ENCODE results near the gene CTBP1.
"Not testable (repeated sequence)": the region's sequence is repeated elsewhere in the genome, so short reads cannot be mapped to it uniquely, and the experiment has no call there.

Gene CTBP1

DNA sequence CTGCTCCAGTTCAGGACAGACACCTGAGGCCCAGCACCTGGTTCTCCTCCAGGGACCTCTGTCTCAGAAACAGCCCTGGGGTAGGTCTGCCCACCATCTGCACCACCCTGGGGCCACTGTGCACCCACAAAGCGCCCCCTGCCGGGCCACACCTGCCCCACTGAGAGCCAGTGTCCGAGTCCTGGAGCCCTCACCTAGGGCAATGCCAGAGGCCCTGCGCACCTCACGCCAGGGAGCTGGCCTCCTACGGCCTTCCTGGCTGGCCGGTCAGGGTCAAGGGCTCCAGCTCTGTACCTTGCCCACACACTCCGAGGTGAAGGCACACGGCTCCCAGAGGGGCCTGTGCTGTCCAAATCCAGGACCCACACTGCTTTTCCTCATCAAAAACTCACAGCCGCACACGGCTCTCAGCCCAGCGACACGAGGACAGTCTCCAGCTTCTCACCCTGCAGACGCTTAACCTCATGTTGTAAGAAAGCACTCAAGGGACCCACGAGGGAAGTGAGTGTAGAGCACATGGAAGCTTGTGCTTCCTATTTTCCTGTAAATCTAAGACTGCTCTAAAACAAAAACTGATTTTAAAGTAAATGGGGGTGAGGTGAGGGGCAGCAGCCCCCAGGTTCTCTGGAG lies 5.4 kb downstream of the CTBP1 start:
- no peaks in the 10 kb centered on the region for H3K27me3 ChIP-seq (ENCODE audit: control insufficient read depth, insufficient read depth, low read length)
- H3K9me3 ChIP-seq (ENCODE audit: control insufficient read depth, insufficient read depth, low read length) = no peaks in the 10 kb centered on the region
- 0 out of 2 replicates have a peak, but pooled peaks cover 5% of the 10 kb centered on the region for H3K4me1 ChIP-seq (ENCODE audit: control insufficient read depth, insufficient read depth, low read length)
- no peak overlapping the region for H3K4me3 ChIP-seq (ENCODE audit: low read depth, low read length)
- peaks cover 18% of the 10 kb centered on the region for H3K36me3 ChIP-seq (ENCODE audit: control insufficient read depth, insufficient read depth, low read length)
- H3K9ac ChIP-seq (ENCODE audit: low read depth, low read length) = no peak overlapping the region
- no peak overlapping the region for H3K27ac ChIP-seq (ENCODE audit: low read depth, low read length)

DNA sequence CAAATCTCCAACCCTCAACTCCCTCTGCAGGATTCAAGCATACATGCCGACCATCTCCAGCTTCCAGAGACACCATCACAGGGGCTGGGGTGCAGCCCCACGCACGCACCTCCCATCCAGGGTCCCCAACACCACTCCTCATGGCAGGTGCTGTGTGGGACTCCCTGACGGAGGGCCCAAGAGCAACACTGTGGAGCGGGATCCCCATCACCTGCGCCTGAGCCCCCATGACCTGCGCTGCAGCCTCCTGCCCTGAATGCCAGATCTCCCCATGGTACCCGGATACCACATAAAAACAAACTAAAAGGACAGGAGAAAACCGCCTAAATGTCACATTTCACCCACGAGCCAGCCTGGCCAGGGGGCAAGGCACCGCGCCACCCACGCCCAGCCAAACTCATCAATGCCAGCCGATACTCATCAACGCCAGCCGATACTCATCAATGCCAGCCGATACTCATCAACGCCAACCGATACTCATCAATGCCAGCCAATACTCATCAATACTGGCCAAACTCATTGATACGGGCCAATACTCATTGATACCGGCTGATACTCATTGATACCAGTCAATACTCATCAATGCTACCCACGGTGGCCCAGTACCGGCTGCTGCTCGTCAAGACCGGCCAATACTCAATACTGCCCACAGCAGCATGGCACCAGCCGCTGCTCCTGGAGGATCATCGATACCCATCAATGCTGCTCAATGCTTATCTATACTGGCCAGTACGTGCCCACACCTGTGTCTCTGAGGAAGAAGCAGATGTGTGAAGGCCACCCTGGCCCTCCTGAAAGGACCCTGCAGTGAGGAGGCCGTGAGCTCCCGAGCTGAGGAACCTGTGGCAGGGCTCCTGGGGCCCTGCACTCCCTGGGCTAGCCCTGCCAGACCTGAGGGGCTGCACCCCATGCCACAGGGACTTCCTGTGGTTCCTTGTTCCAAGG lies 6.2 kb downstream of the CTBP1 start:
- Histone ChIP-seq H3K27ac (ENCODE audit: low read depth, low read length) (no peak overlapping the region), H3K9ac (ENCODE audit: low read depth, low read length) (no peak overlapping the region), H3K4me3 (ENCODE audit: low read depth, low read length) (no peak overlapping the region), H3K36me3 (ENCODE audit: control insufficient read depth, insufficient read depth, low read length) (peaks cover 23% of the 10 kb centered on the region), H3K4me1 (ENCODE audit: control insufficient read depth, insufficient read depth, low read length) (0 out of 2 replicates have a peak, but pooled peaks cover 5% of the 10 kb centered on the region), H3K27me3 (ENCODE audit: control insufficient read depth, insufficient read depth, low read length) (no peaks in the 10 kb centered on the region), H3K9me3 (ENCODE audit: control insufficient read depth, insufficient read depth, low read length) (no peaks in the 10 kb centered on the region)

DNA sequence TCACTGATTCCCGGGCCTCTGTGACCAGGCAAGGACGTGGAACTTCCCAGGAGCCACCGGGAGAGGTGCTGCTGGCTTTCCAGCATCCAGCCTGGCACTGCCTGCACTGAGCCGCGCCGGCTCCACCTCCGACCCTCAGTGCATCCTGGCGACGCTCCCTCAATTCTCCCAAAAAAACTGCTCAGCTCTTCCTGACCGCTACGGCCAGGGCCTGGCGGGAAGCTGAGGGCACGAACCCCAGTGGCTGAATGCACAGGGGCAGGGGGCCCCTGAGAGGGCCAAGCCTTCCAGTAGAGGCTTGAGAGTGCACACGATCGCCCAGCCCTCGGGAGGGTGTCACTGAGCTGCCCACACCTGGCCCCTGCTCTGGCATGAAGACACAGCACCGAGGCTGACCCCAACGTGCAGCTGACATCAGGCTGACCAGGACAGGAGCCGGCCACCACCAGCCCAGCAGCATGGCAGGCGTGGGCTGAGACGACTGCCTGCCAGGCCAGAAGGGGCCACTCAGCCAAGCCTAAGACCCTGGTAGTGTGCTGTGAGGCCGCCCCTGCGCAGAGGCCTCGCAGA lies 6.9 kb downstream of the CTBP1 start:
- 0 out of 2 replicates have a peak, but pooled peaks cover 2% of the 10 kb centered on the region for H3K4me1 ChIP-seq (ENCODE audit: control insufficient read depth, insufficient read depth, low read length)
- H3K9me3 ChIP-seq (ENCODE audit: control insufficient read depth, insufficient read depth, low read length) = no peaks in the 10 kb centered on the region
- no peak overlapping the region for H3K9ac ChIP-seq (ENCODE audit: low read depth, low read length)
- H3K36me3 ChIP-seq (ENCODE audit: control insufficient read depth, insufficient read depth, low read length) = peaks cover 30% of the 10 kb centered on the region
- H3K27me3 ChIP-seq (ENCODE audit: control insufficient read depth, insufficient read depth, low read length) = no peaks in the 10 kb centered on the region
- no peak overlapping the region for H3K4me3 ChIP-seq (ENCODE audit: low read depth, low read length)
- no peak overlapping the region for H3K27ac ChIP-seq (ENCODE audit: low read depth, low read length)

DNA sequence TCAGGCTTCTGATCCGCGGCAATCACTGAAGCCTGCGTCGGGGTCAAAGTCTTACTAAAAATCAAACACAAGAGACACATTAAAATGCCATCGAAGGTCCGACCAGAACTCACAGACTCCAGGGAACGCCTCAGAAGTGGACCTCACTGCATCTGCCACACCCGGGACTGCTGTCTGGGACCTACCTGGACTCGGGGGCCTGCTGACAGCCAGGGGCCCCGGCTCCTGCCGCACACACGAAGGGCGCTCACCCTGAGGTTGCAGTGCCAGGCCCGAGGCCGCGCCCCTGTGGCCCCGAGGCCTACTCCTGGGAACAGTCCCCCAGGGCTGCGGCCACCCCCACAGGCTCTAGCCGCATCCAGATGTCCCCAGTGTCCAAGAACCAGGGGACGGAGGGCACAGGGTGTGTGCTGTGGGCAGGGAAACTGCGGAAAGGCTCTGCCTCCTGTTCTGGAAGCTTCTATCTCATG lies 7.4 kb downstream of the CTBP1 start:
- no peaks in the 10 kb centered on the region for H3K9me3 ChIP-seq (ENCODE audit: control insufficient read depth, insufficient read depth, low read length)
- H3K27me3 ChIP-seq (ENCODE audit: control insufficient read depth, insufficient read depth, low read length) = no peaks in the 10 kb centered on the region
- no peak overlapping the region for H3K27ac ChIP-seq (ENCODE audit: low read depth, low read length)
- no peaks in the 10 kb centered on the region for H3K4me1 ChIP-seq (ENCODE audit: control insufficient read depth, insufficient read depth, low read length)
- no peak overlapping the region for H3K4me3 ChIP-seq (ENCODE audit: low read depth, low read length)
- H3K9ac ChIP-seq (ENCODE audit: low read depth, low read length) = no peak overlapping the region
- peaks cover 34% of the 10 kb centered on the region for H3K36me3 ChIP-seq (ENCODE audit: control insufficient read depth, insufficient read depth, low read length)

DNA sequence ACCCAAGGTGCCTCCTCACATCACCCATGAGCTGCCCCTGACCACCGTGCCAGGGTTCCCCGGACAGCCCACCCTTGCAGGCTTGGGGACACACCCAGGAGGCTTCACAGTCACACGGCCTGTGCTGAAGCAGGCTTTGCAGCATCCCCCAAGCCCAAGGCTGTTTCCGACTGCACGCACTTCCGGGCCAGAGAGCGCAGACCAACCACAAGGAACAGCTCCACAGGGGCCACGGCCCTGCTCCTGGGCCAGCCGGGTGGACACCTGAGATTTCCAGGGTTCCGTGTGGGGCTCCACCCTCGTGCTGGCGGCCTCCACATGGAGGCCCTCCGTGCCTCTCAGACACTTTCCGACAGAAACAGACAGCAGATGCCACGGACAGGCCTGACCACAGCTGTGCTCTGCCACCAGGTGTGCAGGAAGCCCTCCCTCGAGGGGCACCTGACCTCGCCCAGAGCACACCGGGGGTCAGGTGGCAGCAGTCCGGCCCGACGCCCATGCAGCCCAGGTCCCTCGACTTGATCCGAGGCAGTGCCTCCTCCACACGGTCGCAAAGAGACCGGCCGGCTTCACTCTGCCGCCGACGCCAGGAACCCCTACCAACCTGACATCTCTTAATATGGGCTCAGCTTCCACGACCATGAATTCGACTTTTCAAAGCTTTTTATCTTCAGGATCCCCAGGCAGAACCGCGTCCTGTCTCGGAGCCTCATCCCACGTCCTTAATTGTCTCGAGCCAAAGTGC lies 8.0 kb downstream of the CTBP1 start:
- H3K4me1 ChIP-seq (ENCODE audit: control insufficient read depth, insufficient read depth, low read length) = no peaks in the 10 kb centered on the region
- no peak overlapping the region for H3K9ac ChIP-seq (ENCODE audit: low read depth, low read length)
- no peak overlapping the region for H3K27ac ChIP-seq (ENCODE audit: low read depth, low read length)
- H3K27me3 ChIP-seq (ENCODE audit: control insufficient read depth, insufficient read depth, low read length) = no peaks in the 10 kb centered on the region
- no peak overlapping the region for H3K4me3 ChIP-seq (ENCODE audit: low read depth, low read length)
- no peaks in the 10 kb centered on the region for H3K9me3 ChIP-seq (ENCODE audit: control insufficient read depth, insufficient read depth, low read length)
- H3K36me3 ChIP-seq (ENCODE audit: control insufficient read depth, insufficient read depth, low read length) = peaks cover 40% of the 10 kb centered on the region

DNA sequence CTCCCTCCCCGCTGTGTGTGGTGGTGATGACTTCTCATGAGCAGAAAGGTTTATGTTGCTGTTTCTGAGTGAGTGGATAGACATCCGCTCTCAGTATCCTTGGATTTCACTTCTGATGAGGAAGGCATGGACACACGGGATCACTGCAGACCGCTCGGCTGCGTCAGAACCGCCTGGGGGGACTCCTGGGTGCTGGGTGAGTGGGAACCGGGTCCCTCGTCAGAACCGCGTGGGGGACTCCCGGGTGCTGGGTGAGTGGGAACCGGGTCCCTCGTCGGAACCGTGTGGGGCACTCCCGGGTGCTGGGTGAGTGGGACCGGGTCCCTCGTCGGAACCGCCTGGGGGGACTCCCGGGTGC lies 9.0 kb downstream of the CTBP1 start:
- Histone ChIP-seq H3K9ac (ENCODE audit: low read depth, low read length) (no peak overlapping the region), H3K4me3 (ENCODE audit: low read depth, low read length) (no peak overlapping the region), H3K36me3 (ENCODE audit: control insufficient read depth, insufficient read depth, low read length) (peaks cover 50% of the 10 kb centered on the region), H3K9me3 (ENCODE audit: control insufficient read depth, insufficient read depth, low read length) (no peaks in the 10 kb centered on the region), H3K27me3 (ENCODE audit: control insufficient read depth, insufficient read depth, low read length) (no peaks in the 10 kb centered on the region), H3K27ac (ENCODE audit: low read depth, low read length) (no peak overlapping the region), H3K4me1 (ENCODE audit: control insufficient read depth, insufficient read depth, low read length) (no peaks in the 10 kb centered on the region)

DNA sequence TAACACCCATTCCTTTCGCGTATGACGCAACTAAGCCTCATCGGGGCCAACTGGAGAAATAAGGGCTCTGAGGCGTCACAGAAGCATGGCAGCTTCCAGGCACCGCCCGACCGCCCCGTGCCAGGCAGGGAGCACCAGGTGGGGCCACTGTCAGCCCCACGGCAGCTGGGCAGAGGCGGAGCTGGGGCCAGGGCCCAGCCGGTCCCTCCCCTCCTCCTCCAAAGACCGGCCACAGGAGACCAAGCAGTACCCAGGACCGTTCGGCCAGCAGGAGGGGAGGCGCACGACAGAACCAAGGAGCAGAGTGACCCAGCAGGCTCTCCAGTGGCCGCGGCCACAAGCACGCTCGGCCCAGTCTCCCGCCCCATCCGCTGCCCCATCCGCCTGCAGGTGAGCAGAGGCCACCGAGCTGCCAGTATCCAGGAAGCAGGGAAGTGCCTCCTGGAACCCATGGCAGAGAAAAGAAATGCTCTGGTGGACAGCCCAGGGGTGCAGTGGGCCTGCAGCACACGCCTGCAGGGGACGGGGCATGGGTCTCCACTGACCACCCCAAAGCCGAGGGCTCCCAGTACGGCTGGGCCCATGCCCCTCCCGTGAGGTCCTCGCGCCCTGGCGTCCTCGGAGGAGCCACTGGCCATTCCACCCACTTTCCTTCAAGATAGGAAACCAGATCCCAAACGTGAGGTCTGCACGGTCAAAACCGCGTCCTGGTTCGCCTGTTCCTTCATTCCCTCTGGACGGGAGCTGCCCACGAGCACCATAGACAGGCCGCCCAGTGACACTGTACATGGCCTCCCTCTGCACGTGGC lies 9.6 kb downstream of the CTBP1 start:
- Histone ChIP-seq H3K9ac (ENCODE audit: low read depth, low read length) (no peak overlapping the region), H3K27ac (ENCODE audit: low read depth, low read length) (no peak overlapping the region), H3K36me3 (ENCODE audit: control insufficient read depth, insufficient read depth, low read length) (peaks cover 55% of the 10 kb centered on the region)

DNA sequence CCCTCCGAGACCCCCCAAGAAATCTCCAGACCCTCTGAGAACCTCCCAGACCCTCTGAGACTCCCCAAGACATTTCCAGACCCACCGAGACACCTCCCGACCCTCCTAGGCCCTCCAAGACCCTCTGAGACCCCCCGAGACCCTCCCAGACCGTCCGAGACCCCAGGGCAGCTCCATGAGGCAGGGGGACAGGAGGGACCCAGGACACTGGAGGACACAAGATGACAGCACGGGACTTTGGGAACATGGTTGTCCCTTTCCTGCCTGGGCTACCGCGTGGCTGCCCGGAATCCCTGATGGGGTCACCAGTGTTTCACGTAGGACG lies 10.3 kb downstream of the CTBP1 start:
- Histone ChIP-seq H3K36me3 (ENCODE audit: control insufficient read depth, insufficient read depth, low read length) (peaks cover 61% of the 10 kb centered on the region), H3K9ac (ENCODE audit: low read depth, low read length) (no peak overlapping the region), H3K4me3 (ENCODE audit: low read depth, low read length) (no peak overlapping the region), H3K9me3 (ENCODE audit: control insufficient read depth, insufficient read depth, low read length) (no peaks in the 10 kb centered on the region), H3K27ac (ENCODE audit: low read depth, low read length) (no peak overlapping the region), H3K27me3 (ENCODE audit: control insufficient read depth, insufficient read depth, low read length) (no peaks in the 10 kb centered on the region), H3K4me1 (ENCODE audit: control insufficient read depth, insufficient read depth, low read length) (no peaks in the 10 kb centered on the region)

More for the DNA sequence above, 9.6 kb downstream of the CTBP1 start:
- H3K4me3 ChIP-seq (ENCODE audit: low read depth, low read length) = no peak overlapping the region
- no peaks in the 10 kb centered on the region for H3K4me1 ChIP-seq (ENCODE audit: control insufficient read depth, insufficient read depth, low read length)
- H3K27me3 ChIP-seq (ENCODE audit: control insufficient read depth, insufficient read depth, low read length) = no peaks in the 10 kb centered on the region
- H3K9me3 ChIP-seq (ENCODE audit: control insufficient read depth, insufficient read depth, low read length) = no peaks in the 10 kb centered on the region

DNA sequence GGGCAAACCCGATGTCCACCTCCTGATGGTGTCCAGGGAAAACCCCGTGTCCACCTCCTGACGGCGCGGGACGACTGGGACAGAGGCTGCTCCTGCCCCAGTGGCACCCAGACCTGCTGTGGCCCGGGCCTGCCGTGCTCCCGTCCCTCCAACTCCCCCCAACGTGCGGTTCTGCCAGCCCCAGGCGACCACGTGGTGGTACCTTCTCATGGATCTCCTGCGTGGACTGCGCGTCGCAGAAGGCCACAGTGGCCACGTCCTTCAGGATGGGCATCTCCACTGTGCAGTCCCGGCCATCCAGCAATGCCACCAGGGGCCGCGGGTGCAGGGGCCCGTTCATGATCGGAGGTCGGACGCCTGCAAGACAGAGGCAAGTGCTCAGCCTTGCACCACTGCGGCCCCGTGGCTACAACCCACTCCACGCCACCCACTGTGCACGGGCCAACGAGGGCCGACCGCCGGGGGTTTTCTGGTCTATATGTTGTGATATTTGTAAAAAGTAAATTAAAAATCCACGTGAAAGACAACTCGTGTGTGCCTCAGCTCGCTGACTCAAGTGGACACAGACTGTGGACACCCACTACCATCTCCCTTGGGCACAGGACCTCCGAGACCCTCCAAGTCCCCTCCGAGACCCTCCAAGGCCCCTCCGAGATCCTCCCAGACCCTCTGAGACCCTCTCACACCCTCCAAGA lies 10.8 kb downstream of the CTBP1 start:
- H3K9ac ChIP-seq (ENCODE audit: low read depth, low read length) = no peak overlapping the region
- H3K4me3 ChIP-seq (ENCODE audit: low read depth, low read length) = no peak overlapping the region
- no peaks in the 10 kb centered on the region for H3K27me3 ChIP-seq (ENCODE audit: control insufficient read depth, insufficient read depth, low read length)
- no peaks in the 10 kb centered on the region for H3K9me3 ChIP-seq (ENCODE audit: control insufficient read depth, insufficient read depth, low read length)
- peaks cover 66% of the 10 kb centered on the region for H3K36me3 ChIP-seq (ENCODE audit: control insufficient read depth, insufficient read depth, low read length)
- no peaks in the 10 kb centered on the region for H3K4me1 ChIP-seq (ENCODE audit: control insufficient read depth, insufficient read depth, low read length)
- H3K27ac ChIP-seq (ENCODE audit: low read depth, low read length) = no peak overlapping the region

DNA sequence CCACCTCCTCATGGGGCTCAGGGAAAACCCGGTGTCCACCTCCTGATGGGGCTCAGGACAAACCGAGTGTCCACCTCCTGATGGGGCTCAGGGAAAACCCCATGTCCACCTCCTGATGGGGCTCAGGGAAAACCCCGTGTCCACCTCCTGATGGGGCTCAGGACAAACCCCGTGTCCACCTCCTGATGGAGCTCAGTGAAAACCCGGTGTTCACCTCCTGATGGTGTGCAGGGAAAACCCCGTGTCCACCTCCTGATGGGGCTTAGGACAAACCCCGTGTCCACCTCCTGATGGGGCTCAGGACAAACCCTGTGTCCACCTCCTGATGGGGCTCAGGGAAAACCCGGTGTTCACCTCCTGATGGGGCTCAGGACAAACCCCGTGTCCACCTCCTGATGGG lies 11.7 kb downstream of the CTBP1 start:
- H3K27ac ChIP-seq (ENCODE audit: low read depth, low read length); H3K27me3 ChIP-seq (ENCODE audit: control insufficient read depth, insufficient read depth, low read length); H3K9me3 ChIP-seq (ENCODE audit: control insufficient read depth, insufficient read depth, low read length); H3K9ac ChIP-seq (ENCODE audit: low read depth, low read length); H3K4me1 ChIP-seq (ENCODE audit: control insufficient read depth, insufficient read depth, low read length); H3K4me3 ChIP-seq (ENCODE audit: low read depth, low read length): not testable (repeated sequence)
- H3K36me3 ChIP-seq (ENCODE audit: control insufficient read depth, insufficient read depth, low read length) = peaks cover 67% of the 10 kb centered on the region

Data from HUES48 (cell line).